GM23338 (cell line): ENCODE measurements around the gene TMEM256. TPM values are rescaled to one million over a fixed set of nuclear protein-coding genes. Genes with fewer than 3 reads are reported as not detected.

Experiments used
- ATAC-seq: fragments of 200-7000 bp; cut with Tn5 transposase; 3 replicates; pipeline ENCODE4 v1.9.1; 2020
- DNase-seq: peaks from one replicate; pipeline ENCODE4 v3.0.0-alpha.2; 2015; ENCODE audit warnings: low spot score
- H2AFZ ChIP-seq: fragments of 200-600 bp; sonication (generic); 2 replicates; pipeline ENCODE4 v1.8.0; 2016; ENCODE audit warnings: antibody characterized with exemption, mild to moderate bottlenecking, moderate library complexity
- H3F3A ChIP-seq: fragments of 200-600 bp; sonication (generic); replicated peaks from 2 replicates; pipeline ENCODE4 v1.8.0; 2017; ENCODE audit warnings: antibody characterized with exemption, mixed run types, low read depth
- H3K27ac ChIP-seq: fragments of 200-600 bp; sonication (generic); 2 replicates; pipeline ENCODE4 v1.6.1; 2016; ENCODE audit warnings: low read depth
- H3K27me3 ChIP-seq: fragments of 200-600 bp; sonication (generic); 2 replicates; pipeline ENCODE4 v1.8.0; 2016; ENCODE audit warnings: mild to moderate bottlenecking, mixed run types, moderate library complexity; ENCODE audit not compliant: insufficient read depth
- H3K36me3 ChIP-seq: fragments of 200-600 bp; sonication (generic); 2 replicates; pipeline ENCODE4 v1.8.0; 2016; ENCODE audit warnings: mild to moderate bottlenecking; ENCODE audit not compliant: insufficient read depth
- H3K4me1 ChIP-seq: fragments of 200-600 bp; sonication (generic); 2 replicates; pipeline ENCODE4 v1.8.0; 2016; ENCODE audit warnings: mild to moderate bottlenecking, moderate library complexity; ENCODE audit not compliant: insufficient read depth
- H3K4me2 ChIP-seq: fragments of 200-600 bp; sonication (generic); 2 replicates; pipeline ENCODE4 v1.7.1; 2017; ENCODE audit warnings: mixed run types
- H3K4me3 ChIP-seq: fragments of 200-600 bp; sonication (generic); 2 replicates; pipeline ENCODE4 v1.6.1; 2016; ENCODE audit warnings: mixed run types
- H3K79me2 ChIP-seq: fragments of 200-600 bp; sonication (generic); replicated peaks from 2 replicates; pipeline ENCODE4 v1.8.0; 2017; ENCODE audit warnings: mild to moderate bottlenecking; ENCODE audit not compliant: insufficient read depth
- H3K9me2 ChIP-seq: fragments of 200-600 bp; sonication (generic); 2 replicates; pipeline ENCODE4 v1.8.0; 2017; ENCODE audit not compliant: insufficient read depth
- H4K20me1 ChIP-seq: fragments of 200-600 bp; sonication (generic); replicated peaks from 2 replicates; pipeline ENCODE4 v1.8.0; 2017; ENCODE audit warnings: mild to moderate bottlenecking; ENCODE audit not compliant: insufficient read depth
- H3K27ac Mint-ChIP-seq: 2 replicates; pipeline ENCODE4 v1.8.0; 2020; ENCODE audit warnings: inconsistent platforms, mild to moderate bottlenecking, moderate library complexity, mixed read lengths
- H3K27me3 Mint-ChIP-seq: 3 replicates; pipeline ENCODE4 v1.8.0; 2022; ENCODE audit warnings: low read depth, mild to moderate bottlenecking, moderate library complexity, mixed read lengths, inconsistent platforms; ENCODE audit not compliant: insufficient read depth, poor library complexity
- H3K36me3 Mint-ChIP-seq: 3 replicates; pipeline ENCODE4 v1.8.0; 2021; ENCODE audit warnings: low read depth, mild to moderate bottlenecking, inconsistent platforms, moderate library complexity, mixed read lengths
- H3K4me1 Mint-ChIP-seq: 3 replicates; pipeline ENCODE4 v1.8.0; 2020; ENCODE audit warnings: mild to moderate bottlenecking, inconsistent platforms, mixed read lengths
- H3K4me3 Mint-ChIP-seq: 3 replicates; pipeline ENCODE4 v1.8.0; 2021; ENCODE audit warnings: moderate library complexity, mild to moderate bottlenecking, inconsistent platforms, mixed read lengths
- H3K9me3 Mint-ChIP-seq: 3 replicates; pipeline ENCODE4 v1.8.0; 2020; ENCODE audit warnings: moderate library complexity, mild to moderate bottlenecking, inconsistent platforms, mixed read lengths
- CREB1 ChIP-seq: fragments of 250-450 bp; sonication (Bioruptor Pico); IDR thresholded peaks from 2 replicates; pipeline ENCODE4 v1.5.0; 2020; ENCODE audit warnings: low read depth, mild to moderate bottlenecking, moderate library complexity
- CTCF ChIP-seq, 2 experiments: fragments of 200-600 bp in 1 of 2; sonication (generic) in 1 of 2; conservative IDR thresholded peaks; 2 replicates each; pipeline versions ENCODE4 v1.5.1 to v1.6.1; 2016 to 2017; ENCODE audit warnings: antibody characterized with exemption in 2 of 2, low read depth in 2 of 2, mild to moderate bottlenecking in 2 of 2, moderate library complexity in 1 of 2
- ETS1 ChIP-seq: IDR thresholded peaks from 2 replicates; pipeline ENCODE4 v1.6.1; 2016; ENCODE audit warnings: antibody characterized with exemption
- JUNB ChIP-seq: IDR thresholded peaks from one replicate; pipeline ENCODE4 v1.6.1; 2016; ENCODE audit warnings: antibody characterized with exemption; ENCODE audit not compliant: unreplicated experiment
- POLR2AphosphoS5 ChIP-seq: IDR thresholded peaks from 2 replicates; pipeline ENCODE4 v1.6.1; 2016; ENCODE audit warnings: antibody characterized with exemption, low read depth
- ZNF114 ChIP-seq: fragments of 250-450 bp; sonication (Bioruptor Pico); IDR thresholded peaks from 2 replicates; pipeline ENCODE4 v1.5.0; 2020; ENCODE audit warnings: mild to moderate bottlenecking, moderate library complexity
- ZNF462 ChIP-seq: fragments of 250-450 bp; sonication (Bioruptor Pico); IDR thresholded peaks from 2 replicates; pipeline ENCODE4 v1.5.0; 2020; ENCODE audit warnings: mild to moderate bottlenecking, moderate library complexity
- polyA plus RNA-seq: library from polyadenylated mRNA; unstranded; fragments of >200 nt; fragmentation: Nextera tagmentation; extraction: Ambion mirVana; gene quantifications from 2 replicates; pipeline ENCODE4 v1.2.1, GENCODE V29; 2016
- total RNA-seq: library from RNA; depleted of rRNA; stranded (reverse); fragments of >200 nt; shearing (Covaris generic); gene quantifications from 2 replicates; pipeline ENCODE4 v1.2.3, GENCODE V29; 2014

The TMEM256 gene
- total and polyA plus RNA-seq, 2 experiments from 2014 or later: 127 to 197 TPM

- TF ChIP-seq ETS1 (no peak), ZNF114 (CRISPR knock-in tag) (no peak), POLR2AphosphoS5 (no peak), JUNB (no peak), CTCF (conservative IDR thresholded peaks at IDR 0.05; ENCODE audit: low read depth in 2 of 2) (no peak)
These were observed 33.5 kb upstream of the TMEM256 start (continued) for GRCh38 chr17:7437369-7437863.

GRCh38 chr17:7436556-7437368, 32.9 kb upstream of the TMEM256 start:
- H3K36me3 Mint-ChIP-seq: no peaks in the 10 kb centered on the region
- Histone ChIP-seq H3K27ac (peak overlapping the region; percentile 27; the same call in 1 of the 2 replicates), H3K9me2 (0 out of 2 replicates have a peak, but pooled peaks cover 5% of the 10 kb centered on the region), H3K4me1 (peaks cover 15% of the 10 kb centered on the region), H3F3A (peaks cover 37% of the 10 kb centered on the region), H2AFZ (peak overlapping the region; percentile 72), H3K4me3 (peak overlapping the region; percentile 98), H3K4me2 (peak overlapping the region; percentile 76), H3K36me3 (no peaks in the 10 kb centered on the region), H3K27me3 (peaks cover 25% of the 10 kb centered on the region), H3K79me2 (no peaks in the 10 kb centered on the region), H4K20me1 (no peaks in the 10 kb centered on the region; the same call in 1 of the 2 replicates)
- peak overlapping the region; percentile 84 for H3K4me3 Mint-ChIP-seq
- TF ChIP-seq ZNF462 (no peak), JUNB (no peak), ZNF114 (CRISPR knock-in tag) (no peak), CTCF (conservative IDR thresholded peaks at IDR 0.05; ENCODE audit: low read depth in 2 of 2) (peak; percentile 50 to 84), POLR2AphosphoS5 (0 out of 2 replicates have a peak, but pooled peaks have one; percentile 25), ETS1 (no peak), CREB1 (peak; percentile 98)
- peaks cover 24% of the 10 kb centered on the region for H3K4me1 Mint-ChIP-seq
- no peaks in the 10 kb centered on the region for H3K9me3 Mint-ChIP-seq
- peak overlapping the region; percentile 90 for H3K27ac Mint-ChIP-seq
- peak; percentile 53 for ATAC-seq
- H3K27me3 Mint-ChIP-seq: peaks cover 45% of the 10 kb centered on the region
- DNase-seq: peak; percentile 92
